ENCODE measurements around the gene LHX5.
"Not testable (repeated sequence)": the region's sequence is repeated elsewhere in the genome, so short reads cannot be mapped to it uniquely, and the experiment has no call there.

The LHX5 gene

GRCh38 chr12:113471619-113472171, at the start of gene LHX5:
Gene LHX5, minus strand, starts transcription at chr12:113471871. Its CDS starts 373 bp downstream, at chr12:113471498.
- no peak for DNase-seq (ENCODE audit: low spot score)

- DNase-seq (ENCODE audit: low spot score) = no peak
Observed at GRCh38 chr12:113519464-113520307, 48.0 kb upstream of the LHX5 start.

- DNase-seq (ENCODE audit: low spot score) = no peak
Observed at GRCh38 chr12:113515082-113515856, 43.6 kb upstream of the LHX5 start.

GRCh38 chr12:113514602-113515001, 42.9 kb upstream of the LHX5 start:
- no peak for DNase-seq (ENCODE audit: low spot score)

- no peak for DNase-seq (ENCODE audit: low spot score)
Observed at GRCh38 chr12:113512568-113512967, 40.9 kb upstream of the LHX5 start.

- no peak for DNase-seq (ENCODE audit: low spot score)
Observed at GRCh38 chr12:113506867-113507266, 35.2 kb upstream of the LHX5 start.

- no peak for DNase-seq (ENCODE audit: low spot score)
Observed at GRCh38 chr12:113505941-113506340, 34.3 kb upstream of the LHX5 start.

- DNase-seq (ENCODE audit: low spot score) = no peak
Observed at GRCh38 chr12:113504917-113505316, 33.2 kb upstream of the LHX5 start.

GRCh38 chr12:113500782-113501311, 29.2 kb upstream of the LHX5 start:
- DNase-seq (ENCODE audit: low spot score) = no peak

- DNase-seq (ENCODE audit: low spot score) = no peak
Observed at GRCh38 chr12:113500306-113500675, 28.6 kb upstream of the LHX5 start.

GRCh38 chr12:113498490-113498889, 26.8 kb upstream of the LHX5 start:
- no peak for DNase-seq (ENCODE audit: low spot score)

GRCh38 chr12:113497693-113498092, 26.0 kb upstream of the LHX5 start:
- DNase-seq (ENCODE audit: low spot score) = no peak

GRCh38 chr12:113495941-113496340, 24.3 kb upstream of the LHX5 start:
- DNase-seq (ENCODE audit: low spot score) = not testable (repeated sequence)

- no peak for DNase-seq (ENCODE audit: low spot score)
Observed at GRCh38 chr12:113488322-113488721, 16.7 kb upstream of the LHX5 start.

- DNase-seq (ENCODE audit: low spot score) = no peak
Observed at GRCh38 chr12:113486722-113487121, 15.1 kb upstream of the LHX5 start.

GRCh38 chr12:113485330-113485729, 13.7 kb upstream of the LHX5 start:
- no peak for DNase-seq (ENCODE audit: low spot score)

GRCh38 chr12:113482334-113482733, 10.7 kb upstream of the LHX5 start:
- DNase-seq (ENCODE audit: low spot score) = no peak

- no peak for DNase-seq (ENCODE audit: low spot score)
Observed at GRCh38 chr12:113480336-113480971, 8.8 kb upstream of the LHX5 start.

GRCh38 chr12:113479590-113480335, 8.1 kb upstream of the LHX5 start:
- DNase-seq (ENCODE audit: low spot score) = no peak

- DNase-seq (ENCODE audit: low spot score) = no peak
Observed at GRCh38 chr12:113479216-113479589, 7.5 kb upstream of the LHX5 start.

- DNase-seq (ENCODE audit: low spot score) = no peak
Observed at GRCh38 chr12:113478351-113479011, 6.8 kb upstream of the LHX5 start.
